Right kidney (tissue), 1 donor: Measurements from ENCODE around the gene IFNA1.
"Not testable (repeated sequence)": the region's sequence is repeated elsewhere in the genome, so short reads cannot be mapped to it uniquely, and the experiment has no call there.

Experiments
- DNase-seq: peaks from one replicate; pipeline ENCODE4 v3.0.0-alpha.2; 2016

IFNA1 gene

DNA sequence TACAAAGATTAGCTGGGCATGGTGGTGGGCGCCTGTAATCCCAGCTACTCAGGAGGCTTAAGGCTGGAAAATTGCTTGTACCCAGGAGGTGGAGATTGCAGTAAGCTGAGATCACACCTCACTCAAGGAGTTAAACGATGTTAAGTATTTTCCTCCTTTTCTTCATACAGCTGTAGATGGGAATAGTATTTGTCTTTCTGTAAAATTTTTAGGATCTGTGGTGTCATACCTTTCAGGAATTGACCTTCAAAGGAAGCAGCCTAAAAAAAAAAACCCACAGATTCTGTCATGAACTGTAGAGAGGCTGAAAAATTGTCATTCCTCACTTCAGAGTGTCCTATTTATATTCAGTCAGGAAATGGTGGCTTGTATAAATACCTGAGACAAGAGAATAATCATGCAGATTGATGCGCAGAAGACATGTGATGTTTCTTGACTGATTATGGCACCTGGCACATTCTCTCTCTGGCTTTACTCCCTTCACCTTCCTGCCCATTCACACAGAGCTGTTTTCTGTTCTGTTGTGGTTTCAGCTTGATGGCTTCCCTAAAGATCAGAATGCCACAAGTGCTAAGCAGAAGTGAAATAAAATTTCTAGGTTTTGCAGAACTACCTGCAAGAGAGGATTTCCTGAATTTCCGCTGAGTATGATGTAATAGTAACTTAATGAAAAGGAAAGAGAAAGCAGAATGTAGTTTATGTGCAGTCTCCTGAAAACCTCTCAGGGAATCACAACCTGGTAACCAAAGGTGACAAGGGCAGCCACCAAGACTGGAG, 3.8 kb downstream of the IFNA1 start:
- DNase-seq, result no peak

- not testable (repeated sequence) for DNase-seq
Observed at GRCh38 chr9:21449312-21449711, 9.1 kb downstream of the IFNA1 start.

DNA sequence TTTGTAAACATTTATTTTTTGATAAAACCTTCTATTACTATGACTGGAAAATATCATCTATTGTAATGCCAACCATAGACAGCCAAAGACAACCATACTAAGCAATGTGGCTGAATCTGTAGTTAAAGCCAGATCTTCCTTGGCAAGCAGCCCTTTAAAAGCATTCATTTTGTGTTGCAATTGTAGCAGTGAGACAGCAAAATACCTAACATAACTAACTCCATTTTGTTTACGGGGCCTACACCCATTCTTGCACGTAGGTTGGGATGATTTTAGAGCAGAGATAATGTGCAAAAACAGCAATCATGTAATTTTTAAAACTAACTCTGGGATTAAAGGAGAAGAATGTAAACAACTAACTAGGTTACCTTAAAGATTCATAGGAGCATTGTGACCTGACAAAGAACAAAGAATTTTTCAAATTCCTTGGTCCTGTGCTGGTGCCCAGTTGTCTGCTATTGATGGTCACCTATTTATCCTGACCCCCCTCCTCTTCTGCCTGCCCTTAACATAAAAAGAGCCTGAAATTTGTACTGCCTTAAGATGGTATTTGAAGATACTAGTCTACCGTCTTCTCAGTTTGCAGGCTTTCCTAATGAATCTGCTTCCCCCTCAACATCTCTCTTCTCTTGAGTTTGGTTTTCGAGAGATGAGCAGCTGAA, 10.6 kb downstream of the IFNA1 start:
- DNase-seq, result no peak

- DNase-seq, result no peak
Observed at GRCh38 chr9:21452681-21453080, 12.4 kb downstream of the IFNA1 start.

GRCh38 chr9:21454149-21454548, 13.9 kb downstream of the IFNA1 start:
- DNase-seq, result no peak

- DNase-seq, result no peak
Observed at GRCh38 chr9:21455320-21455719, 15.1 kb downstream of the IFNA1 start.

GRCh38 chr9:21461377-21461776, 21.1 kb downstream of the IFNA1 start:
- no peak for DNase-seq

- no peak for DNase-seq
Observed at GRCh38 chr9:21465138-21465537, 24.9 kb downstream of the IFNA1 start.

DNA sequence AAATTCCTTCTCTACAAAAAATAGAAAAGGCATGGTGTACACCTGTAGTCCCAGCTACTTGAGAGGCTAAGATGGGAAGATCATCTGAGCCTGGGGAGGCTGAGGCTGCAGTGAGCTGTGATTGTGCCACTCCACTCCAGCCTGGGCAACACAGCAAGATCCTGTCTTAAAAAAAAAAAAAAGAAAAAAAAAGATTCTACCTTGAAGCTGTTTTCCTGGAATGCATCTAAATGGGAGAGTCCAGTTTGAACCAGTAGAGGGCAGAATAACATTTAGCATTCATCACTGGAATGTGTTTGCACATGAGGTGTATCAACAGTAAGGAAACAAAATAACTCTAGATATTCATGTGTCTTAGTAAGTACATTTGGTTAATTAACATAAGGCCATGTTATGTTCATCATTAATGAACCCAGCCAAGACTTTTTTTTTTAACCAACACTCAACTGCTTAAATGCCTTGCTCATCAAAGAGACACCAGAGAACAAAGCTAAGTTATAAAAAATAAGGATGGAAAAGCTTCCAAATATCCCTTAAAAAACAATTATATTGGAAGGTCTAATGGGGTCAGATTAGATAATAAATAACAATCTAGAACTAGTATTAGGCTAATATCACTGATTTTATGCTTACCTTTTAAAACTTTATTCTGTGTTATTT, 25.8 kb downstream of the IFNA1 start:
- no peak for DNase-seq

DNA sequence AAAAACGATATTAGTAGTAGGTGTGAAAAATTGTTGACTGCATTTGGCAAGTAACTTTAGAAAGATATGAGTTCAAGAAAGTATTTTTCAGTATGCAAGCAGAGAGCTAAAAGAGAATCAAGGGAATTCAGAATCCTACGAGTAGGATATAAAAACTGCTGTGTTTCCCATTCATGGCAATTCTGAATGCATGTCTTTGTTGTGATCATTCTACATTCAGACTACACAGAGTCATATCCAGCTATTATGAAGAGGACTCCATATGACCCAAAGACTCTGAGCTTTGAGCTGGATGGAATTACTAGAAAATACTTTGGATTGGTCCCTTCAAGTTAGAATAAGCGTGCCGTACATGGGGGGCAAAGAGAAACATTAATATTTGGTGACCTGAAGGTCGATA, 29.9 kb downstream of the IFNA1 start:
- DNase-seq, result no peak

DNA sequence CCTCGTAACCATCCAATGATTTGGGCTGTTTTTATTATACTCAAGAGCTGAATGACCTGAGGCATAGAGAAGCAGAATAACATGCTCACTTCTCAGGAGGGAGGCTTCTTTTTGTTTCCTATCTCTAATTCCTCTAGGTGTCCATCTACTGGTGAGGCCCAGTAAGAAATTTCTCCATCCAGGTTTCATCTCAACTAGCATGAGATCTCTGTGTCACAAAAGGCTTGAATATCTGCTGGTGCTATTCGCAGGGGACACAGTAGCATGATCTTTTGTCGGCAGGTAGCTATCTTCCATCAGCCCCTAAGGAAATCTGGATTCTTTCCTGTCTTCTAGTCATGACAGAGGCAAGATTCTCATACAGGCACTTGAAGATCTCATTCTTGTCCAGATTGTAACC, 33.0 kb downstream of the IFNA1 start:
- no peak for DNase-seq

- no peak for DNase-seq
Observed at GRCh38 chr9:21477466-21477865, 37.2 kb downstream of the IFNA1 start.

DNA sequence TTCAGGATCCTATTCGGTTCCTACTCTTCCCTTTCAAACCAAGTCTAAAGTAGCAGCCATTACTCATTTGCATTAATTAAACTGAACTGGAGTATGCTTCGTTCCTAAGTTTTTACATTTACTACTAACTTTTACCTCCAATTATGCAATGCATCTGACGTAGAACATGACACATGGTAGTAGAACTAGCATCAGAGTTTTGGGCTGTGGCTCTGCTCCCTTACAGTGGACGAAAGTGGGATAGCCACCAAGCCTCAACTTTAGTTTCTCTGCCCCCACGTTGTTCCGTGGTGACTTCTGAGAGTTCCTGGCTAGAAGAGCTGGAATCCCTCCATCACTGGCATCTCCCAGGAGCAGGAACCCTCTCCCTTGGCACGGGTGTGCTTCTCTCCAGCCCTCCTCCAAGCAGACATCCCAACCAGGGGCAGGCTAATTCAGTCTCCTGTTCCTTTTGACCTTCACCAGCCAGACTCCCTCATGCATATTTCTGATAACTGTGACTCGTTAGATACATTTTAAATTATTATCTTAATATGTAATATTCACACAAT, 39.0 kb downstream of the IFNA1 start:
- no peak for DNase-seq

DNA sequence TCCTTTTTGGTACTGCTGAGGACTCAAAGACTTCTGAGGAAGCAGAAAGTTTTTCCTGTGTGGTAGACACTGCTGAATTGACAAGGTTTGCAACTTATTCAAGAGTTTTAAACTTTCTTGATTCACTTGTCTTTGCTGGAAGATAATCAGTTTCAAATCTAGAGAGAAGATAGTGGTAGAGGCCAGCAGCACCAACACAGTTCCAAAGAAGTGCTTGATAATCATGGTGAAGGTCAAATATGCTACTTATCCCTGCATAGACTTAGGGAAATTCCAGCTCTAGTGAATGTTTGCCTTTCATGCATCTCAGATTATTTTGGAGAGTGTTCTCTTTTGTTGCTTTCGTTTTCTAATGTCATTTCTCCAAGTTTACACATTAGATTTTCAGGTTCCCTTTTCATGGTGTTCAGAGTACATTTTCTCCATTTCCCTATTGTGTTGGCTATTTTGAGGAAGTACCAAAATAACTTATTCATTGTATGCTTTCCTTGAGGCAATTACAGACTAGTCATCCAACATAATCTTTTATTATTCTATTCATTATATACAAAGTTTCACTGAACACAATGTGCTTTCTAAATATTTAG, 41.3 kb downstream of the IFNA1 start:
- DNase-seq, result no peak

DNA sequence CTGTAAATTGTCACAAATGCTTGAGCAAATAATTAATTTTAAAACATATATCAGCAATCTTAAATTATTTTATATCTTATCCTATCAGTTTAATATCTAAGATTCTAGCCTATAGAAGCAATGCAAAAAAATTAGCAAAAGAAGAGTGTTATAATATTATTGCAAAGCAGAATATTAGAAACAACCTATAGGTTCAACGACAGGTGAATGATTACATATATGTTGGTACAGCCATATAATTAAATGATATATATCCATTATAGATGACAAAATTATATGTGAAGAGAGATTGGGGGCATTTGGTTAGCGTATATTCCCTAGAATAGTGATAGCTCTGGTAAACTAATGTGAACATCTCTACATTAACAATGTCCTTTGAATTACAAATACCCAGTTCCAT, 42.0 kb downstream of the IFNA1 start, which contains the start of gene IFNE:
IFNE (minus strand) TSS at position 101 of the 400 bp plus-strand sequence. CDS start 619 bp downstream, outside the sequence.
- DNase-seq, result no peak
